Lung (tissue), 12 donors: ENCODE data around the gene ERGIC1. TPM values are rescaled to one million over a fixed set of nuclear protein-coding genes. Genes with fewer than 3 reads are reported as not detected.

ENCODE experiments used
- ATAC-seq: fragments of 200-7000 bp; cut with Tn5 transposase; one replicate; pipeline ENCODE4 v1.9.1; 2020; ENCODE audit warnings: moderate number of reproducible peaks; ENCODE audit not compliant: insufficient read depth, low FRiP score
- DNase-seq, 3 donors: peaks; one replicate each; pipeline ENCODE4 v3.0.0-alpha.2; 2013 to 2017
- H3K27ac ChIP-seq, 2 donors: one replicate each; pipeline ENCODE4 v1.5.1; 2013; ENCODE audit warnings: mild to moderate bottlenecking in 2 of 2, moderate library complexity in 2 of 2, control low read depth in 1 of 2, inconsistent platforms in 1 of 2, low read depth in 1 of 2, low read length in 1 of 2
- H3K27me3 ChIP-seq, 3 donors: one replicate each; pipeline ENCODE4 v1.5.1; 2013; ENCODE audit warnings: low read length in 2 of 3; ENCODE audit not compliant: control insufficient read depth in 3 of 3, insufficient read depth in 3 of 3
- H3K36me3 ChIP-seq, 4 donors: one replicate each; pipeline ENCODE4 v1.5.1; 2013; ENCODE audit warnings: low read length in 4 of 4, mild to moderate bottlenecking in 1 of 4, moderate library complexity in 1 of 4; ENCODE audit not compliant: control insufficient read depth in 4 of 4, insufficient read depth in 4 of 4
- H3K4me1 ChIP-seq, 5 donors: one replicate each; pipeline ENCODE4 v1.5.1; 2013; ENCODE audit warnings: low read length in 5 of 5, mild to moderate bottlenecking in 2 of 5, moderate library complexity in 1 of 5; ENCODE audit not compliant: control insufficient read depth in 5 of 5, insufficient read depth in 5 of 5
- H3K4me3 ChIP-seq: one replicate; pipeline ENCODE4 v1.5.1; 2013; ENCODE audit warnings: mild to moderate bottlenecking, control low read depth, moderate library complexity
- H3K9ac ChIP-seq, 2 donors: one replicate each; pipeline ENCODE4 v1.5.1; 2013; ENCODE audit warnings: low read length in 2 of 2, control low read depth in 1 of 2; ENCODE audit not compliant: insufficient read depth in 1 of 2
- H3K9me3 ChIP-seq, 4 donors: one replicate each; pipeline ENCODE4 v1.5.1; 2013; ENCODE audit warnings: low read length in 3 of 4, mild to moderate bottlenecking in 1 of 4, moderate library complexity in 1 of 4; ENCODE audit not compliant: control insufficient read depth in 4 of 4, insufficient read depth in 3 of 4
- WGBS, 2 donors: extraction: QIAGEN DNeasy Blood & Tissue Kit; methylation state at CpG; one replicate each; pipeline ENCODE4 v1.1.7; 2013; 5-methylcytosine and 5-hydroxymethylcytosine counted together
- polyA plus RNA-seq, 2 donors: library from polyadenylated mRNA; stranded (reverse); fragments of 200-250 nt; gene quantifications; one replicate each; pipeline ENCODE4 v1.2.1, GENCODE V29; 2013
- total RNA-seq, 2 donors: library from RNA; depleted of rRNA in 1 of 2; stranded (reverse); fragments of >200 nt in 1 of 2; gene quantifications; one replicate each; pipeline ENCODE4 v1.2.1, GENCODE V29; 2014 to 2021
- TF ChIP-seq, protein P1 (sequence below): IDR thresholded peaks from 2 replicates; pipeline ENCODE4 v1.5.1; 2012; ENCODE audit warnings: mild to moderate bottlenecking; ENCODE audit errors: control extremely low read depth, extremely low read depth
- donor health status: control.
- donor health status: control.
- donor health status: Bipolar disorder and iron deficiency.
- donor health status: healthy.
- donor health status: DM: yes; HTN: yes; CAD: no.

ERGIC1 gene
- total and polyA plus RNA-seq, 4 donors: 62.2 to 215 (median 163) TPM

GRCh38 chr5:172939071-172939470, 105.0 kb downstream of the ERGIC1 start:
- WGBS, 2 donors: 82% methylated on average over 10 of the region's 10 CpGs
- Histone ChIP-seq H3K36me3 (peaks cover 0 to 38% (median 6%) of the 10 kb centered on the region in 4 donors), H3K4me3 (no peak overlapping the region), H3K27me3 (no peaks in the 10 kb centered on the region), H3K9ac (no peak overlapping the region), H3K4me1 (peaks cover 0 to 7% (median 0%) of the 10 kb centered on the region in 5 donors), H3K9me3 (no peaks in the 10 kb centered on the region), H3K27ac (no peak overlapping the region)
- ATAC-seq (no peak), DNase-seq (no peak)
- TF ChIP-seq, protein P1, sequence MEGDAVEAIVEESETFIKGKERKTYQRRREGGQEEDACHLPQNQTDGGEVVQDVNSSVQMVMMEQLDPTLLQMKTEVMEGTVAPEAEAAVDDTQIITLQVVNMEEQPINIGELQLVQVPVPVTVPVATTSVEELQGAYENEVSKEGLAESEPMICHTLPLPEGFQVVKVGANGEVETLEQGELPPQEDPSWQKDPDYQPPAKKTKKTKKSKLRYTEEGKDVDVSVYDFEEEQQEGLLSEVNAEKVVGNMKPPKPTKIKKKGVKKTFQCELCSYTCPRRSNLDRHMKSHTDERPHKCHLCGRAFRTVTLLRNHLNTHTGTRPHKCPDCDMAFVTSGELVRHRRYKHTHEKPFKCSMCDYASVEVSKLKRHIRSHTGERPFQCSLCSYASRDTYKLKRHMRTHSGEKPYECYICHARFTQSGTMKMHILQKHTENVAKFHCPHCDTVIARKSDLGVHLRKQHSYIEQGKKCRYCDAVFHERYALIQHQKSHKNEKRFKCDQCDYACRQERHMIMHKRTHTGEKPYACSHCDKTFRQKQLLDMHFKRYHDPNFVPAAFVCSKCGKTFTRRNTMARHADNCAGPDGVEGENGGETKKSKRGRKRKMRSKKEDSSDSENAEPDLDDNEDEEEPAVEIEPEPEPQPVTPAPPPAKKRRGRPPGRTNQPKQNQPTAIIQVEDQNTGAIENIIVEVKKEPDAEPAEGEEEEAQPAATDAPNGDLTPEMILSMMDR: no peak

DNA sequence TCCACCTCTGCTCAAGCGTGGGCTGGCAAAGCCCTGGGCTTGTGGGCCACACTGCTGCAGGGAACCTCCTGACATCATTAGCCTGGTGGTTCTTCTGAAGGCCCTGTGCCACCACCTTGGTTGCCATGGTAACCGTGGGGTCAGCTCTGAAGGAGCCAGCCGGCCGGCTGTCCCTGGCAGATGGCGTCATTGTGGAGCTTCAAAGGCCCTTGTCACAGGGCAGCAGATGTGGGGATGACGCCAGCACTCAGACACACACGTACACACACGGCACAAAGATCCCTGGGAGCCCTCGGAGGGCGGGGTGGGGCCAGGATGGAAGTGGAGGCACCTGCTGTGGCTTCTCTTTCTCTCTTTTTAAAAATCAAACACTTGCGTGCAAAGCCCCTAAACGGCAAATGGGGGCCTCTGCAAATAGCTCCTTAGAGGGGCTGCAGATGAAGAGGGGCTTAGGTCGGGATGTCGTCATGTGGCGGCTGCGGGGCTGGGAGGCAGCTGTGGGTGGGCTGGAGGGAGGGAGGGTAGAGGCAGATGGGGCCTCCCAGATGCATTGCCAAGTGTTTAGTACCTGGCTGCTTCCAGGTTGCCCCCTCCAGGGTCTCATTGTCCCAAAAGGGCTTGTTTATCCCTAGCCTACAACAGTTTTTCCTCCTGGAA, 105.7 kb downstream of the ERGIC1 start:
- no peak overlapping the region for H3K4me3 ChIP-seq
- ATAC-seq: no peak
- H3K4me1 ChIP-seq: peaks cover 0 to 7% (median 0%) of the 10 kb centered on the region in 5 donors
- no peaks in the 10 kb centered on the region for H3K9me3 ChIP-seq
- H3K9ac ChIP-seq: no peak overlapping the region
- WGBS, 2 donors: 84 to 86% methylated on average over 16 of the region's 16 CpGs
- H3K27me3 ChIP-seq: no peaks in the 10 kb centered on the region
- TF ChIP-seq, protein P1: no peak
- peak in 1 of 3 donors; percentile 62 for DNase-seq
- H3K36me3 ChIP-seq: peaks cover 0 to 36% (median 6%) of the 10 kb centered on the region in 4 donors
- peak overlapping the region in 1 of 2 donors; percentile 5 for H3K27ac ChIP-seq

GRCh38 chr5:172940268-172941066, 106.4 kb downstream of the ERGIC1 start:
- Histone ChIP-seq H3K36me3 (peaks cover 0 to 31% (median 6%) of the 10 kb centered on the region in 4 donors), H3K9me3 (no peaks in the 10 kb centered on the region), H3K27me3 (no peaks in the 10 kb centered on the region), H3K9ac (no peak overlapping the region), H3K27ac (peak overlapping the region in 1 of 2 donors; percentile 79), H3K4me1 (peaks cover 0 to 7% (median 0%) of the 10 kb centered on the region in 5 donors), H3K4me3 (no peak overlapping the region)
- TF ChIP-seq, protein P1: no peak
- 75 to 86% methylated on average over 15 of the region's 15 CpGs for WGBS, 2 donors
- DNase-seq: peak in 2 of 3 donors; percentile 43 to 46
- peak; percentile 59 for ATAC-seq
